Stimulated activated CD4-positive, alpha-beta T cell treated with anti-CD3 and anti-CD28 coated beads, Interleukin-12 subunit alpha, Interleukin-12 subunit beta, amount 100 ng/mL, for 4 hours (primary cell): ENCODE measurements around the gene COPRS.
"Not testable (repeated sequence)": the region's sequence is repeated elsewhere in the genome, so short reads cannot be mapped to it uniquely, and the experiment has no call there.

Source experiments
- DNase-seq: peaks from one replicate; pipeline ENCODE4 v3.0.0-alpha.2; 2020

Gene COPRS

GRCh38 chr17:31843070-31843745 lies 15.8 kb downstream of the COPRS start:
- no peak for DNase-seq

- peak; percentile 45 for DNase-seq
These were observed 16.6 kb downstream of the COPRS start for GRCh38 chr17:31842195-31843069.

- DNase-seq: no peak
These were observed 17.2 kb downstream of the COPRS start for GRCh38 chr17:31841850-31842194.

- no peak for DNase-seq
These were observed 20.3 kb downstream of the COPRS start for GRCh38 chr17:31838636-31839225.

- DNase-seq: no peak
These were observed 23.1 kb downstream of the COPRS start for GRCh38 chr17:31835984-31836383.

GRCh38 chr17:31834448-31834847 lies 24.6 kb downstream of the COPRS start:
- DNase-seq: no peak

GRCh38 chr17:31832746-31833145 lies 26.3 kb downstream of the COPRS start:
- no peak for DNase-seq

GRCh38 chr17:31830971-31831858 lies 27.8 kb downstream of the COPRS start:
- no peak for DNase-seq

GRCh38 chr17:31829649-31830048 lies 29.4 kb downstream of the COPRS start:
- DNase-seq: no peak

GRCh38 chr17:31828955-31829354 lies 30.1 kb downstream of the COPRS start:
- not testable (repeated sequence) for DNase-seq

- DNase-seq: no peak
These were observed 32.9 kb downstream of the COPRS start for GRCh38 chr17:31825961-31826691.

GRCh38 chr17:31824766-31825360 lies 34.2 kb downstream of the COPRS start:
- DNase-seq: no peak

GRCh38 chr17:31823014-31823413 lies 36.0 kb downstream of the COPRS start:
- no peak for DNase-seq

GRCh38 chr17:31820691-31821435 lies 38.2 kb downstream of the COPRS start:
- DNase-seq: no peak

GRCh38 chr17:31819578-31819977 lies 39.5 kb downstream of the COPRS start:
- DNase-seq: no peak

- not testable (repeated sequence) for DNase-seq
These were observed 40.2 kb downstream of the COPRS start for GRCh38 chr17:31818863-31819262.

GRCh38 chr17:31815212-31815730 lies 43.8 kb downstream of the COPRS start:
- no peak for DNase-seq

- no peak for DNase-seq
These were observed 47.9 kb downstream of the COPRS start for GRCh38 chr17:31811101-31811500.

- not testable (repeated sequence) for DNase-seq
These were observed 49.2 kb downstream of the COPRS start for GRCh38 chr17:31809876-31810275.

GRCh38 chr17:31808521-31809050 lies 50.5 kb downstream of the COPRS start:
- DNase-seq: no peak
